22Rv1 (cell line): ENCODE data around the gene WRNIP1.

Experiments used
- CTCF ChIP-seq: fragments of 450-650 bp; IDR thresholded peaks from 2 replicates; pipeline ENCODE4 v1.5.1; 2017; ENCODE audit warnings: mild to moderate bottlenecking
- ZFX ChIP-seq: fragments of 450-650 bp; IDR thresholded peaks from 2 replicates; pipeline ENCODE4 v1.6.1; 2017; ENCODE audit warnings: antibody characterized with exemption, borderline replicate concordance

- no peak for TF ChIP-seq CTCF
- TF ChIP-seq ZFX = no peak
These were observed 39.1 kb upstream of the WRNIP1 start for GRCh38 chr6:2725999-2726567.
